Left lung (tissue), 10 donors: ENCODE measurements around the gene ALOX5AP. TPM values are rescaled to one million over a fixed set of nuclear protein-coding genes. Genes with fewer than 3 reads are reported as not detected.

ENCODE experiments used
- ATAC-seq: fragments of 200-7000 bp; cut with Tn5 transposase; one replicate; pipeline ENCODE4 v1.9.1; 2020; ENCODE audit warnings: moderate library complexity
- DNase-seq, 4 donors: peaks; one replicate each; pipeline ENCODE4 v3.0.0-alpha.2; 2013 to 2020
- H3K27ac ChIP-seq, 2 donors: fragments of 200-600 bp; sonication (generic) in 1 of 2; one replicate each; pipeline versions ENCODE4 v1.5.0 to v1.8.0; 2020 to 2021
- H3K27me3 ChIP-seq, 2 donors: fragments of 200-600 bp; sonication (generic) in 1 of 2; one replicate each; pipeline versions ENCODE4 v1.5.0 to v1.8.0; 2020 to 2021
- H3K36me3 ChIP-seq, 2 donors: fragments of 200-600 bp; sonication (generic) in 1 of 2; one replicate each; pipeline versions ENCODE4 v1.5.0 to v1.8.0; 2020 to 2021
- H3K4me1 ChIP-seq, 2 donors: fragments of 200-600 bp; one replicate each; pipeline ENCODE4 v1.8.0; 2021
- H3K4me3 ChIP-seq, 2 donors: fragments of 200-600 bp; sonication (generic) in 1 of 2; one replicate each; pipeline versions ENCODE4 v1.5.0 to v1.8.0; 2020 to 2021; ENCODE audit warnings: mild to moderate bottlenecking in 1 of 2
- H3K9me3 ChIP-seq, 2 donors: fragments of 200-600 bp; sonication (generic) in 1 of 2; one replicate each; pipeline versions ENCODE4 v1.5.0 to v1.8.0; 2020 to 2021
- CTCF ChIP-seq, 2 donors: fragments of 200-600 bp; sonication (generic) in 1 of 2; IDR thresholded peaks; one replicate each; pipeline versions ENCODE4 v1.5.0 to v1.8.0; 2021; ENCODE audit warnings: antibody characterized with exemption in 2 of 2
- intact Hi-C, 2 donors: fragments of 100-400 bp; cut with DNase I; formaldehyde crosslinking; loops; one replicate each; pipeline versions ENCODE4 v1.11.2 to v1.14.2; 2022
- polyA plus RNA-seq, 6 donors: library from polyadenylated mRNA; unstranded; fragments of 120-200 nt; gene quantifications; one replicate each; pipeline ENCODE4 v1.2.1, GENCODE V29; 2013; ENCODE audit not compliant: insufficient read length in 6 of 6
- total RNA-seq, 2 donors: library from RNA; stranded (reverse); fragmentation: NEBNext Ultra II Directional; extraction: Animal tissue kit (Norgen Biotek cat#: 25700); gene quantifications; one replicate each; pipeline ENCODE4 v1.2.1, GENCODE V29; 2021
- donor health status: DM: no; HTN: yes; CAD: no.
- donor health status: DM: no; HTN: no; CAD: no.

Gene ALOX5AP
- total and polyA plus RNA-seq, 8 donors: 2.6 to 201 (median 4.9) TPM

- DNase-seq (no peak), ATAC-seq (no peak)
- Histone ChIP-seq H3K27me3 (no peaks in the 10 kb centered on the region), H3K36me3 (no peaks in the 10 kb centered on the region), H3K4me3 (no peak overlapping the region), H3K27ac (no peak overlapping the region), H3K9me3 (no peaks in the 10 kb centered on the region), H3K4me1 (peaks cover 0 to 19% of the 10 kb centered on the region in 2 donors)
- intact Hi-C loops: no loop called here
- no peak for TF ChIP-seq CTCF (IDR thresholded peaks at IDR 0.05)
These were observed 54.0 kb downstream of the ALOX5AP start for GRCh38 chr13:30789166-30789862.

- Histone ChIP-seq H3K4me1 (peaks cover 0 to 18% of the 10 kb centered on the region in 2 donors), H3K9me3 (no peaks in the 10 kb centered on the region), H3K27me3 (no peaks in the 10 kb centered on the region), H3K27ac (no peak overlapping the region), H3K36me3 (no peaks in the 10 kb centered on the region), H3K4me3 (no peak overlapping the region)
- DNase-seq (no peak), ATAC-seq (peak; percentile 22)
- intact Hi-C loops: no loop called here
- no peak for TF ChIP-seq CTCF (IDR thresholded peaks at IDR 0.05)
These were observed 55.2 kb downstream of the ALOX5AP start for GRCh38 chr13:30790592-30790991.

GRCh38 chr13:30791354-30792001 is 56.1 kb downstream of the ALOX5AP start:
- intact Hi-C loops: no loop called here
- peaks cover 0 to 19% of the 10 kb centered on the region in 2 donors for H3K4me1 ChIP-seq
- no peak for ATAC-seq
- no peaks in the 10 kb centered on the region for H3K9me3 ChIP-seq
- no peaks in the 10 kb centered on the region for H3K27me3 ChIP-seq
- H3K36me3 ChIP-seq: no peaks in the 10 kb centered on the region
- no peak overlapping the region for H3K4me3 ChIP-seq
- peak overlapping the region in 1 of 2 donors; percentile 78 for H3K27ac ChIP-seq
- DNase-seq: no peak
- TF ChIP-seq CTCF (IDR thresholded peaks at IDR 0.05): no peak

GRCh38 chr13:30792285-30793000 is 57.1 kb downstream of the ALOX5AP start:
- no peaks in the 10 kb centered on the region for H3K9me3 ChIP-seq
- intact Hi-C loops: no loop called here
- H3K27me3 ChIP-seq: no peaks in the 10 kb centered on the region
- TF ChIP-seq CTCF (IDR thresholded peaks at IDR 0.05): no peak
- peak; percentile 58 to 85 (median 80) for DNase-seq
- H3K4me1 ChIP-seq: peaks cover 0 to 22% of the 10 kb centered on the region in 2 donors
- peak overlapping the region; percentile 1 to 78 for H3K27ac ChIP-seq
- no peak overlapping the region for H3K4me3 ChIP-seq
- no peaks in the 10 kb centered on the region for H3K36me3 ChIP-seq
- ATAC-seq: peak; percentile 86

GRCh38 chr13:30796132-30796572 is 60.8 kb downstream of the ALOX5AP start:
- H3K36me3 ChIP-seq: no peaks in the 10 kb centered on the region
- no peak overlapping the region for H3K4me3 ChIP-seq
- no peaks in the 10 kb centered on the region for H3K9me3 ChIP-seq
- TF ChIP-seq CTCF (IDR thresholded peaks at IDR 0.05): no peak
- intact Hi-C loops: loop anchor here in 1 of 2 donors (5.0 kb wide), 1 partner anchor 114 kb away; no protein-coding TSS in a partner anchor
- ATAC-seq (no peak), DNase-seq (no peak)
- no peaks in the 10 kb centered on the region for H3K27me3 ChIP-seq
- H3K27ac ChIP-seq: no peak overlapping the region
- peaks cover 0 to 22% of the 10 kb centered on the region in 2 donors for H3K4me1 ChIP-seq
